ENCODE measurements around the gene TLE2. TPM values are rescaled to one million over a fixed set of nuclear protein-coding genes. Genes with fewer than 3 reads are reported as not detected.
"Not testable (repeated sequence)": the region's sequence is repeated elsewhere in the genome, so short reads cannot be mapped to it uniquely, and the experiment has no call there.

Gene TLE2
- total RNA-seq, 1 donor = 1.7 TPM

DNA sequence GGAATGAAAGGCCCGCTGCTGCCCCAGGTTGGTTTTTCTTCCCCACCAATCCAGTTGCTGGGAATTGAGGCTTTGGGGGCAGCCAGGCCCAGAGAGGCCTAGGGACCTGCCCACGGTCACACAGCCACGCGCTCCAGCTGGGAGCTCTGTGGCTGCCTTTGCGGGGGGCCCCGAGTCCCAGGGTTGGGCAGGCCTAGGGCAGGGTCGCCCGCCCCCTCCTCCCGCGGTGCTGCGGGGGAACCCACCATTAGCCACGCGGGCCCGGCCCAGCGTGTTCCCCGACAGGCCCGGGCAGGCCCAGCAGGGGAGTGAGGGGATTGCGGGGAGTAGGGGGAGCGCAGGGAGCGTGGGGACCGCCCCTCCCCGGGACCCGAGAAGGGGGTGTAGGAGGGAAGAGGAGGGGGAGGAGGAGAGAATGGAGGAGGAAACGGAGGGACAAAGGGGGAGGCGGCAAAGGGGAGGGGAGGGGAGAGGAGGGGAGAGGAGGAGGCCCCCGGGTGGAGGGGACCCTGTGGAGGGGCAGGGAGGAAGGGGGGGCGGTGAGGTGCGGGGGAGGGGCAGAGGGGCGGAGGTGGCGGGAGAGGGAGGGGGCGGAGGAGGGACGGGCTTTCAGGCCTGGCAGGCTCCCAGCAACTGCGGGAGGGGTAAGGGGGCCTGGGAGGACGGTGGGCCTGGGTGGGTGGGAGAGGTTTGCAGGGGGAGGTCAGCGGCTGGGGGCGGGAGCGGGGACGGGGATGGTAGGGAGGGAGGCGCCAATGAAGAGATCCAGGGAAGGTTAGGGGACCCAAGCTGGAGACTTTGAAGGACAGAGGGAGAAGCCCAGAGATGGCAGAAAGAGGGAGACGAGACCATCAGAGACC is 12.9 kb upstream of the TLE2 start:
- DNase-seq (ENCODE audit: low read depth) = no peak
- no peak overlapping the region for H3K4me3 ChIP-seq (ENCODE audit: low read depth, low read length)
- no peak for TF ChIP-seq CTCF (IDR thresholded peaks at IDR 0.05; ENCODE audit: insufficient read depth, low read depth, low read length)

GRCh38 chr19:3041327-3041726 is 12.2 kb upstream of the TLE2 start:
- H3K4me3 ChIP-seq (ENCODE audit: low read depth, low read length) = no peak overlapping the region
- DNase-seq (ENCODE audit: low read depth) = no peak

DNA sequence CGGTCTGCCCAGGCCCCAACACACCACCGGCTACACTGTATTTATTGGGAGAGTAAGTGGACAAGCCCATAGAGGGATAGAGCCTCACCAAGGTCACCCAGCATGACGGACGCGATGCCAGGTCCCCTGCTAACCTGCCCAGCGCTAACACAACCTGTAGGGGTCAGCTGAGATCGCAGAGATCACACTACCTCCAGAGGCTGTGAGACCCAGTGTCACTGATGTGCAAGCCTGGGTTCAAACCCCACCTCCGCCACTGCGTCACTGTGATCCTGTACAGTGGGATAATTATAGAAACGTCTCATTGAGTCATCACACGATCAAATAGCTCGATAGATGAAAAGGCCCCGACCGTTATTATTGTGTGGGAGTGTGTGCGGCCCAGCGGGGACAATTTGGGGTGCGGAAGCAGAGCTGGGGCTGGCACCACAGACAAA is 10.6 kb upstream of the TLE2 start:
- DNase-seq (ENCODE audit: low read depth) = no peak
- no peak overlapping the region for H3K4me3 ChIP-seq (ENCODE audit: low read depth, low read length)

More at GRCh38 chr19:3041327-3041726, 12.2 kb upstream of the TLE2 start:
- no peak for TF ChIP-seq CTCF (IDR thresholded peaks at IDR 0.05; ENCODE audit: insufficient read depth, low read depth, low read length)

GRCh38 chr19:3039125-3039524 is 10.0 kb upstream of the TLE2 start:
- no peak for TF ChIP-seq CTCF (IDR thresholded peaks at IDR 0.05; ENCODE audit: insufficient read depth, low read depth, low read length)
- no peak for DNase-seq (ENCODE audit: low read depth)
- H3K4me3 ChIP-seq (ENCODE audit: low read depth, low read length) = no peak overlapping the region

More for the DNA sequence above, 10.6 kb upstream of the TLE2 start:
- TF ChIP-seq CTCF (IDR thresholded peaks at IDR 0.05; ENCODE audit: insufficient read depth, low read depth, low read length) = no peak

DNA sequence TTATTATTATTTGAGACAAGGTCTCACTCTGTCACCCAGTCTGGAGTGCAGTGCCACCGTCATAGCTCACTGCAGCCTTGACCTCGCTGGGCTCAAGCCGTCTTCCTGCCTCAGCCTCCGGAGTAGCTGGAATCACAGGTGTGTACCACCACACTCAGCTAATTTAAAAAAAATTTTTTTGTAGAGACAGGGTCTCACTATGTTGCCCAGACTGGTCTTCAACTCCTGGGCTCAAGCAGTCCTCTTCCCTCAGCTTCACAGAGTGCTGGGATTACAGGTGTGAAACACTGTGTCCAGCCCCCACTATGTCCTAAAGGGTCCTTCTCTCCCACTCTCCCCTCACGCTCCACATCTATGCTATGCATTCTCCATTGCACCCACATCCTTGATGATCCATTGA is 9.1 kb upstream of the TLE2 start:
- no peak overlapping the region for H3K4me3 ChIP-seq (ENCODE audit: low read depth, low read length)
- no peak for DNase-seq (ENCODE audit: low read depth)
- TF ChIP-seq CTCF (IDR thresholded peaks at IDR 0.05; ENCODE audit: insufficient read depth, low read depth, low read length) = no peak

DNA sequence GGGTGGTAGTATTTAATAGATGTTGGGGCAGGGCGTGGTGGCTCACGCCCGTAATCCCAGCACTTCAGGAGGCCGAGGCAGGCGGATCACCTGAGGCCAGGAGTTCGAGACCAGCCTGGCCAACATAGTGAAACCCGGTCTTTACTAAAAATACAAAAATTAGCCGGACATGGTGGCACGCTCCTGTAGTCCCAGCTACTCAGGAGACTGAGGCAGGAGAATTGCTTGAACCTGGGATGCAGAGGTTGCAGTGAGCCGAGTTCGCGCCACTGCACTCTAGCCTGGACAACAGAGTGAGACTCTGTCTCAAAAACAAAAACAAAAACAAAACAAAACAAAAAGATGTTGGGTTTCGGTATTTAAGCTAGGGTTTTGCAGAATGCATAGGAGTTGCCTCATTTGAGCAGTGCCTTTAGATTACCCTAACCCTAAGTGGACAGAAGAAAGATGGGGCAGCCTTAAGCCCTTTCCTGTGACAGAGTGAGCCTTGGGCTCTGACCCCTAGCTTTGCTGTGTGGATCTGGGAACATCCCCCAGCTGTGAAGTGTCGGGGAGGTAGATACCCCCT is 8.0 kb upstream of the TLE2 start:
- not testable (repeated sequence) for H3K4me3 ChIP-seq (ENCODE audit: low read depth, low read length); DNase-seq (ENCODE audit: low read depth)

DNA sequence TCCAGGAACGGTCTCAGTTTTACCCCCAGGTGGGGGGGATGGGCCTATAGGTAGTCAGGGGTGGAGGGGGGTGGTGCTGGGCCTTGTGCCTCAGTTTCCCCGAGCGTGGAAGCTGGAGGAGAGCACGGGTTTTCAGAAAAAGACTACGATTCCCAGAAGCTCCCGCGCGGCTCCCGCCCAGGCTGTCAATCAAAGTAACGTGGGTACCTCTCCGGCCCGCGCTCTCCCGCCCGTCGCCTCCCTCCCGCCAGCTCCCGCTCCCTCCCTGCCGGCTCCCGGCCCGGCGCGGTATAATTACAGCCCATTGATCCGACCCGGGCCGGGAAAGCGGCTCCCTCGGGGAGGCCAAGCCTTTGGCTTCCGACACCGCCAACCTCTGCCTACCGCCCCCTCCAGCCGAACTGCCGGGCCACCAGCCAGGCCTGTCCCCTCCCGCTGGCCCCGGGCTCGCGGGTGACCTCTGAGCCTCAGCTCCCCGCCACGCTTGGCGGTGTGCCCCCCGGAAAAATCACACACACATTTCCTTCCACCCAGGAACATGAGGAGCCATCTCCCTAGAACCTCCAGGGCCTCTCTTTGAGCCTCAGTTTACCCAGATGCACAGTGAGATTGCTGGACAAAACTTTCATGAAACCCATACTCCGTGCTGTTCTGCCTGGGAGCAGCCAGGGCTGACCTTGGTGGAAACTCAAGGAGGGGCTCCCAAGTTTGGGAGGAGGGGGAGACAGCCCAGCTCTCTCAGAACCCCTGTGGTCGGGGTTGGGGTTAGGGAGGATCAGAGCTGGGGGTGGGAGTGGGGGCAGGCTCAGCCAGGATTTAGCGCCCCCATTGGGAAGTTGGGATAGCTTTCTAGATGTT is 7.3 kb upstream of the TLE2 start:
- peak overlapping the region; percentile 67 for H3K4me3 ChIP-seq (ENCODE audit: low read depth, low read length)
- no peak for TF ChIP-seq CTCF (IDR thresholded peaks at IDR 0.05; ENCODE audit: insufficient read depth, low read depth, low read length)
- peak; percentile 91 for DNase-seq (ENCODE audit: low read depth)

Data from fibroblast of villous mesenchyme (primary cell).